Stimulated activated CD4-positive, alpha-beta T cell treated with anti-CD3 and anti-CD28 coated beads, Interleukin-2, amount 100 ng/mL, for 48 hours (primary cell): ENCODE measurements around the gene SLC12A8.

Experiments used
- DNase-seq, 2 donors: peaks; one replicate each; pipeline ENCODE4 v3.0.0-alpha.2; 2020

SLC12A8 gene

DNA sequence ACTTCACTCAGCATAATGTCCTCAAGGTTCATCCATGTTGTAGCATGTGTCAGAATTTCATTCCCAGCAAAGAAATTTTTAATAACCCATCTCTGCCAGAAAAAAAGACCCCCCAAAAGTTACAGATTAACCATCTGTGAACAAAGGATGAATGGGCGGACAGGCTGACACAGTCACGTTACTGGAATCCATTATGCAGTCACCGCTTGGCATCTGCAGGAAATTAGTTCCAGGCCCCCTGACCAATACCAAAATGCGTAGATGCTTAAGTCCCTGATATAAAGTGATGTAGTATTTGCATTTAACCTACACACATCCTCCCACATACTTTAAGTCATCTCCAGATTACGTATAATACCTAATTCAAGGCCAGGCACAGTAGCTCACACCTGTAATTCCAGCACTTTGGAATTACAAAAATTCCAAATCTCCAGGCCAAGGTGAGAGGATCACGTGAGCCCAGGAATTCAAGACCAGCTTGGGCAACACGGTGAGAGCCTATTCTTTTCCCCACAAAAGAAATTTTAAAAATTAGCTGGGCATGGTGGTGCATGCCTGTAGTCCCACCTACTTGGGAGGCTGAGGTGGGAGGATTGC is 1.5 kb upstream of the SLC12A8 start:
- no peak for DNase-seq

DNA sequence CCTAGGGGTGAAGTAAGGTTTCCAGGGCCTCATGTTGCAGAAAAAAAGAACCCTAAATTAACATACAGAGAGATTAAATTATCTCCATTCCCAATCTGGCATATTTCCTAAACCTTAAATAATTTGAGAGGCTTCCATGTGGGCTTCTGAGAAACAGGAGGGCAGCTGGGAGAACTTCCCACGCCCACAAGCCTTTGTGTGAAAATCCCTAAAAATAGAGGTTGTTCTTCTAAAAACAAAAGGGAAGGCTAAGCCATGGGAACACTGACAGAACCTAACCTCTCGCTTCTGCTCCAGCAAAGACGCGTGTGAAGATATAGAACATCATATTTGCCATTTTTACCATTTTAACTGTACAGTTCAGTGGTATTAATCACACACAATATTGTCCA is 812 bp upstream of the SLC12A8 start:
- DNase-seq, result no peak

DNA sequence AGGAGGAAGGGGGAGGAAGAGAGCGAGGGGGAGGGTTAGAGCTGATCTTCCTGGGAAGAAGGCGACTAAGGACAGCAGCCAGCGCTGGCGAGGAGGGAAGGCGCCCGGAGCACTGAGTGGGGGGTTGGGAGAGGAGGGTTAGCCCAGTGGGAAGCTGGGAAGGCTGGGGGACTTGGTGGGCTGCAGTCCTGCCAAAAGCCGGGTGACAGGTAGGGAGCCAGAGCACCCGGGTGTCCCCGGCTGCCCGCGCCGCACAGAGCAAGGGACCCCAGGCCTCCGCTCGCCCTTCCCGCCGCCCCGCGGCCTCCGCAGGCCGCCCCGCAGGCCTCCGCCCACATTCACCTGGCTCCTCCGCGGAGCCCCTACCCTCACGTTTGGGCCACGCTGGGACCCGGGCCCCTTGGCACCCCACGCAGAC is 448 bp downstream of the SLC12A8 start:
- no peak for DNase-seq

DNA sequence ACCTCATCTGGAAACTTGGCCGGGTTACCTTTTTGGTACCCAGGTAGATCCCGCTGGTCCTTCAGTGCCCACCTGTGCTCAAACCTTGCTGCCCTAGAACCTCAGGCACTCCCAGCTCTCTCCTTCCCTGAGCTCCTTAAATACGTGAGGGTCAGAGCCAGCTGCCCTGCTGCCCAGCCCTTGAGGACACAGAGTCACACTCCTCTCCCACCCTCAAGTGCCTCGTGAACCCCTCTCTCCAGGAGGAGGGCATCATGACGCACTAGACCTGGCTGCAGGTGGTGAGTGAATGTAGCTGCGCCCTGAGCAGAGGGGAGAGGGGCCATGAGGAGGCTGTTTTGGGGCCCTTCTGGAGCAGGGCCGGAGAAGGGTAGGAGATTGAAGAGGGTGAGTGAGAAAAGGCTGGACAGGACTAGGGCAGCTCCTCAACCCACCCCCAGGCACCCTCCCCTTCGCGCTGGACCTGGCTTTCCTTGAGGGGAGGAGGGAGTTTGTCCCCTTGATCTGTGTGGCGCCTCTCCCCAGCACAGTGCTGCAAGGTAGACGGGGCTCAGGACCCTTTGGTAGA is 941 bp downstream of the SLC12A8 start:
- DNase-seq, result no peak

DNA sequence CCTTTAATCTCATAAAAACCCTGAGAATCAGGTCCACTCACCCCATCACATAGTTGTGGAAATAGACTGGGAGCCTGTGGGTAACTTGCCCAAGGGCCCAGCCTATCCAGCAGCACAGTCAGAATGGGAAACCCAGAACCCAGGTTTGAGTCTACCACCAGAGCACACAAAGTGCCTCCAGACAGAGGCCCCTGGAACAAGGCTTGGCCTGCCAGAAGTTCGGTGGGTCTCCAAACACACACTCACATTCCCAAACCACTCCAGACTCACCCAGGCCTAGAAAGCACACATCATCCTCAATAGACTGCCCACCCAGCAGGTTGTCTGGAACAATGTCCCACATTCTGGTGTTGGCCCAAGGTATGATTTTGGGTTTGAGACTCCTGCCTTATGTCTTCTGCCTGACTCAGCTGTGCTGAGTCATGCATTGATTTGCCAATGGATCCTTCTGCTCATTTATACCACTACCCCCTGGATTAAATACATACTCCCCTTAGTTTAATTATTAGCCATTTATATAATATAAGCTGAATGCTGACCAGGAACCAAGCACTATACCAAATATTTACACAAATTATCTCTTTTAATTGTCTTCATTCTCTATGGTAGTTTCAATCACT is 4.5 kb downstream of the SLC12A8 start:
- DNase-seq, result no peak

DNA sequence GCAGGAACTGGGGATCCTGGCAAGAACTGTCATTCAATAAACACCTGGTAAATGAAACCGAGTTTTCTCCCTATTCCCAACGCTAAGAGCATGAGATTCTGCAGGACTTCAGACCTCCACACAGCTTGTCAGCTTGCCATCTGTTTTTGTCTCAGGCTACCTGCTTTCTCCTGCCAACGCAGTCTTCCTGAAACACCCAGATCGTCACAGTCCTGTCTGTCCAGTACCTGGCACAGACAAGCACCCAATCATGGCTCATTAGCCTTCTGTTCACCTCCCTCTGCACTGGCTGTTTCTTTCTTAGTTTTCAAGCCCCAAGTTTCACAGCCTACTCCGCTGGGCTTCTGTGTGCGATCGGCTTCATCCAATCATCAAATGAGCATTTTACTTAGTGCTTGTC is 5.0 kb downstream of the SLC12A8 start:
- no peak for DNase-seq

DNA sequence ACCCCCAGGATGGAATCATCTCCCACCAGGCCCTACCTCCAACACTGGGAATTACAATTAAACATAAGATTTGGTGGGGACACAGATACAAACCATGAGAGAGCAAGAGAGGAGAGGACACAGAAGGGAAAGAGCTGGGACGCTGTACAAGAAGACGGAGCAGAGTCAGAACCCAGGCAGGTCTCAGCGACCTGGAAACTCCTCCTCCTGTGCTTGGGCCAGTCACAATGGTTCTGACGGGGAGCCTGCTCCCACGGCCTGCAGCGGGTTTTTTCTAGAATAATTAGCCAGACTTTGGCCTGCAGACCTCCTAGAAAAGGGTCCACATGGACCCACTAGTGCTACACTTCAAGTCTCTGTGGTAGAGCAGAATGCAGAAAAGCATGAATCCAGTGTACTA is 5.6 kb downstream of the SLC12A8 start:
- no peak for DNase-seq

DNA sequence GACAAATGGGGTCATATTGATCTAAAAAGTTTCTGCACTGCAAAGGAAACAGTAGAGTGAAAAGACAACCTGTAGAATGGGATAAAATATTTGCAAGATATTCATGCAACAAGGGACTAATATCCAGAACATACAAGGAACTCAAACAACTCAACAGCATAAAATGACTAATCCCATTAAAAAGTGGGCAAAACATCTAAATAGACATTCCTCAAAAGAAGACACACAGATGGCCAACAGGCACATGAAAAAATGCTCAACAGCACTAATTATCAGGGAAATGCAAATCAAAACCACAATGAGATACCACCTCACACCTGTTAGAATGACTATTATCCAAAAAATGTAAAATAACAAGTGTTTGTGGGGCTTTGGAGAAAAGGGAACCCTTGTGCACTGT is 8.8 kb downstream of the SLC12A8 start:
- no peak for DNase-seq

DNA sequence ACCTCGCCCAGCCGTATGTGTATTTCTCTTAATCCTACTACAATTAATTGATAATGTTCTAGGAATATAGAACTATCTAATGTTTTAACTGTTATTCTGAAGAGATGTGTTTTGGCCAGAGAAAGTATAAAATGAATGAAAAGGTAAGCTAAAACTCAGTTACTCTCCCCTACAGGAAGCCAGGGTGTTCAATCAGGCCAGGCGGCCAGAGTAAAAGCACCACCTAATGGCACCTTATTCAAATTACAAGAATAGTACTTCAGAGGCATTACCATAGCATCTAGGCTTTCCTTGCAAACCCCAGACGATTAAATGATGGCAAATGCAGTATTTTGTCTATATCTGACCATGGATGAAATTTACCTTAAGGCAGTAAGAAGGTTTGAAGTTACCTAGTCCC is 10.4 kb downstream of the SLC12A8 start:
- DNase-seq, result no peak

DNA sequence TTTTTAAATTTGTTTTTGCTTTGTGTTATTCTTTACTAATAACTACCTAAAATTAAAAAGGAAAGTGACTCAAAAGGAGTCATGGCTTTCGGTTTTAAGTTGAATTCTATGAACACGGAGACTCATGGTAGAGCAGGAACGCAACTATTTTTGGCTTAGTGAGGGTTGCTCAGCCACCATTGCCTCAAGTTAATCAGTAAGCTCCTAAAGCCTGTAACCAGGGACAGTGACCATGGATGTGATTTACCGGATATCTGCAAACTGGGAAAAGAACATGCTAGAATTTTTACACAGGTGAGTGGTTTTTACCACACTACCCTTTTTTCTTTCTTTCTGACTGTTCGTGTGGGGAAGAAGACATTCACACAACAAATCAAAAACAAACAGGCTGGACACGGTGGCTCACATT is 11.8 kb downstream of the SLC12A8 start:
- DNase-seq, result no peak

DNA sequence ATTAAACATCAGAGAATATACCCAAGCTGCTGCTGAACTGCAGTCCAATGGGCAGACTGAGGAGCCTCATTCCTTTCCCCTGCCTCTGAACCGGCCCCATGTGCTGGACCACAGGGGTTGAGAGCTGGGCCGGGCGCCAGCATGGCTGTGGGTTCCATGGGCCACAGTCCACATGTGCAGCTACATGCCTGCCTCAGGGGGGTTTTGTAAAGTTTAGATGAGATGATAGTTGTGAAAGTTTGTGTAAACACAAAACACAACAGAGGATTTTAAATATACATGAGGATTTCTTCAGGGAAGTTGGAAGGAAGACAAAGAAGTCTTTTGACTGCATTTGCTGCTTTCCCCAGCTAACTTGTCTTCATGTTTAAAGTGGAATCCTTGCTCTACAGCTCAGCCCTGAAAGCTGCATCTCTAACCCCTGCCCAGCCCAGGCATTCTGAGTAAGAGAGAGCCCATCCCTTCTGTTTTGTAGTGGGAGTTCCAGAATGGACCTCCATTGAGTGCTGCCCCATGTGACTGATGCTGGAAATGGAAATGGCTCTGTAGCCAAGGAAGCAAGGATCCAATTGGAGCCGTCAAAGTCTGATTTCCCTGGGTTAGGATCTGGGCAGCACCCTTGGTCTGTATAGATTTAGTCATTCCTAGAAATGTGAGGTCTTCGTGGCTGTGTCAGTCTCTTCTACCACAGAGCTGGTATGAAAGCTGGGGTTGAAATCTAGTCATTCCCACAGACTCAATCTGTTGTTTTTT is 17.5 kb downstream of the SLC12A8 start:
- no peak for DNase-seq

DNA sequence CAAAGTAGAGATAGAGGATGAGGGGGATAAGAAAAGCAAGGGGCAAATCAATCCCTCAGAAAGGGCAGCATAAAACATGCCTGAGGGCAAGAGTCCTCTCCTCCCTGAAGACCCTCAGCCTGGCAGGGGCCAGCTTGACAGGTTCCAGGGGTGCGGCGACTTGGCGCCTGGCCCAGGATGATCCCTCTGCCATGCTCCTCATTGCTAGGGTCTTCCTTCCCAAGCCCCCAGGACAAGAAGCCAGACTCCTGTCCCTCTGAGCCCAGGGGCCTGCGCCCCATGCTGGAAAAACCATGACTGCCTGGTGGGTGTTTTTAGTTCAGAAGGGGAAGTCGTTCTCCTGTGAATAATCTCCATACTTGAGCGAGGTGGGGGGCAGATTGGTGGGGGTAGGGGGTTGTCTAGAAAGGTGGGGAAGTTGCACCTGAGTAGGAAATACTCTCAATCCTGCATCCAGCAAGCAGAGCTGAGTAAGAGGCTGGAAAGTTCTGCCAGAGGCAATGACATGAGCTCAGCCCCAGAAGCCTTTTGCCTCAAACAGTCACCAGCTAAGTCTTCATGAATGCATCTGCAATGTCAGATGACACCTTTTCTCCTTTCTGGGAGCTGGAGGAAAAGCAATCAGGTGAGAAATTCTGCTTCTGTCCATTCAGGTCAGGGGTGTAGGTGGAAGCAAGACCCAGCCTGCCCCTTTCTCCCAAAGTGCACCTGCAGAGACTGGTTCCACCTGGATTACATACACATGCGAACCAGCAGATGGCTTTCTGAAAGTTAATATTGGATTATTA is 18.3 kb downstream of the SLC12A8 start:
- no peak for DNase-seq

DNA sequence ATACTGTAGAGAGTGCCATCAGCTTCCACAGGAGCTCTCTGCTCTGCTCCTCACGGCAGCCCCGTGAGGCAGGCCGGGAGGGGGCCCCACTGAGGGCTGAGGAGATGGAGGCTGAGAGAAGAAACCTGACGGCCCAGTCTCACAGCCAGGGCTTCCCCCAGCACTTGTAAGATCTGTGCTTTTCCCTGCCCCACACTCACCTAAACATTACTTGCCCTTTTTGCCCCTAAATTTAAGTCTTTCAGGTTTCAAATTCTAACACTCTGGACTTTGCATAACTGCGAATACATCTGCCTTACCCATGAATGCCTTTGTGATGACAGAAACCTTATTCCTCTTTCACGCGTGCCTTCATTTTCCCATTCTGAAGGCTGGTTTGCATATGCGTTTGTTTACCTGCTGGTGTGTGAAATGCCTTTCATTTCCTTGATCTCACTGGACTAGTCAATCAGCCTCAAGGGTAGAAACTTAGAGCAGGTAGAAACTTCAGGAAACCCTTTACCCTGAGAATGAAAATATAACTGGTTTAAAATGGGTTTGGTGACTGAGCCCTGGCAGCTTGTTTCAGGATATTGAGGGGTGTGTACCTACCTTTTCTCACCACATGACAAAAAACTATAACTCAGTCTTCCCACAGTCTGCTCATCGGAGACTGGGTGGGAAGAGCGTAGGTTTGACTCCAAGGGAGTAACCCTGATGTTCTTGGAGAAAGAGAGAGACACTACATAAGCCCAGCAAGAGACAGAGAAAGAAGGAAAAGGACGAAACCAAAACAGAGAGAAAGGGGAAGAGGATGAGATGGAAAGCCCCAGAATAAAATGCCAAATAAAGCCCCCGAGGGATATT is 20.1 kb downstream of the SLC12A8 start:
- no peak for DNase-seq

DNA sequence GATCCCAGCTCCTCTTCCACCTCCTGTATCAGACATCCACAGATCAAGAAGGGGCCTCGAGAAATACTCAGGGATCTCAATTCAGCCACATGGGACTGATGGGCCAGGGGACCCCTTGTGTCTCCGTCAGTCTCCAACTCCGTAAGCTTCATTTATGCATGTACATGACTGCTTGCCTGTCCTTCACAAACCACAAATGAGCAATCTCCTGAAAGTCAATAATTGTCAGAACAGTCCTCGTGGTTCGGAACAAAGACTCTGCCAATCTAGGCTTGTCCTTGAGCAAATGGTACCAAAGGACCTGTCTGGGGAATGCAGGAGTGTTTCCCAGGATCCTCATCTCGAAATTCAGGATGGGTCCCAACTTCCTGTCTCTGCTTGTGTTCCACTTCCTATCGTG is 20.8 kb downstream of the SLC12A8 start:
- no peak for DNase-seq

DNA sequence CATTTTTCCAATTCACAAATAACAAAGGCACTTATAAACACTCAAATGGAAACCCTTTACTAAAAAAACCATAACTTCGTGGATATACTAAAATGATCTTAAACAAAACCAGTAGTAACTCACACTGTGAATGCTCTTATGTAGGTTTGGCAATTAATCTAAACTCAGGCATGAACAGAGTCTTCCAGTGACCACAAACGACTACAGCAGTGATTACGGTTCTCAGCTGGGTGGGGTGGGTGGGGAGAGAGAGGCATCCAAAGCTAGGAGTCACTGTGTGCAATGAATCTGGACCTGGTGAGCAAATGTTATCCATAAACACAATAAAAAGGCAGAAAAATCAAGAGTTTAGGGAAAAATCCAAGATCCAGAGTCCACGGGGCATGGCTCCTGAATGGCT is 21.3 kb downstream of the SLC12A8 start:
- DNase-seq, result no peak

DNA sequence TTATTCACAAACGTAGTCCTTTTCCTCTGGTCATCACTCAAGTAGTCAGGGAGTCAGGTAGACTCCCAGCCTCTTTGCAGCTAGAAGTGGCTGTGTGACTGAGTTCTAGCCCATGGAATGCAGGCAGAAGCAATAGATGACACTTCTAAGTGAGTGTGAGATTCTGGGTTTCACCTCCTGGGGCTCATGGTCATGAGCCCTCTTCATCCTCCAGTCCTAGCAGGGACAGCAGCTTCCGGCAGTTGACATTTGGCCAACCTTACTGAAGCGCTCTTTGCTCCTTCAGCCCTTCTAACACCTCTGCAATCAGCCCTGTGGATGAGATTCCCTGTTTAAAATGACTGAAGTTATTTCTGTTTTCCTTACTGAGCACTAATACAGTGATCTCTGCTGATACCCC is 21.8 kb downstream of the SLC12A8 start:
- no peak for DNase-seq

DNA sequence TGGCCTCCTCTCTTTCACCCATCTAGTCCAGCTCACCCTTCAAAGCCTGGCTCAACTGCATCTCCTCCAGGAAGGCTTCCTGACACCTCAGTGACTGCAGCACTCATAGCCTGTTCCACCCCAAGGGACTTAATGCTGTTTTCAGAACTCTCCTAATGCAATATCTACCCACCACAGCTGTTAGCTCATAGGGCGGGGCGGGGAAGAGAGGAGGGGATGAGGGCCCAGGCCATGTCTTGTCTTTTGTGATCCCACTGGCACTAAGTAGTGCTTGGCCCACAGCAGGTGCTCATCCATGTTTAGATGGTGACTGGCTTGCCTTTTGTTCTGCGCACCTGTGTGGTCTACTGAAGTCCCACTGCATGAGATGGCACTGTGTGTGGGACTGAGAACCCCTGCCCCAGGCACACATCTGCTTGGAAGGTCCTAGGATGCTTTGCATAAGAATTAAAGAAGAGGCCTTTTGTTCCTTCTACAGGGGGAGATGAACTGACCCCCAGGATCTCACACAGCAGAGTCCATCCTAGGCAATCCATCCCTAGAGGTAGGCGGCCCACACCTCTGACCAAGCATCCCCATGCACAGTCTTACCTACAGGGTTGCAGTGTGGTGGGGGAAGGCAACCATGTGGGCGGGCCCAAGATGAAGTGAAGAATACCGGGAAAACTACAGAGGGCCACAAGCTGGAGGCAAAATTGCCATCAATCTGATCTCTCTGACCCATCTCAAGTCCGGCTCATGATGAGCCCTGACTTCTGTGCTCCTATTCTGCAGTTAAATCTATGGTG is 23.0 kb downstream of the SLC12A8 start:
- no peak for DNase-seq

DNA sequence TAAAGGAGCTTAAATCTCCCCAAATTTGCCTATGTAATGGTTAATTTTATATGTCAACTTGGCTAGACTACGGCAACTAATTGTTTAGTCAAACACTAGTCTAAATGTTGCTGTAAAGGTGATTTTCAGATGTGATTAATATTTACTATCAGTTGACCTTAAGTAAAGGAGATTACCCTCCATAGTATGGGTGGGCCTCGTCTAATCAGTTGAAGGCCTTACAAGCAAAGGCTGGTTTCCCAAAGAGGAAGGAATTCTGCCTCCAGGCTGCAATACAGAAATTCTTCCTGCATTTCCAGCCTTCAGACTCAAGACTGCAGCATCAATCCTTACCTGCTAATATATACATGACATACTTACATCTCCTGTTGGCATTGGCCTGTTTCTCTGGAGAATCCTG is 23.6 kb downstream of the SLC12A8 start:
- no peak for DNase-seq

DNA sequence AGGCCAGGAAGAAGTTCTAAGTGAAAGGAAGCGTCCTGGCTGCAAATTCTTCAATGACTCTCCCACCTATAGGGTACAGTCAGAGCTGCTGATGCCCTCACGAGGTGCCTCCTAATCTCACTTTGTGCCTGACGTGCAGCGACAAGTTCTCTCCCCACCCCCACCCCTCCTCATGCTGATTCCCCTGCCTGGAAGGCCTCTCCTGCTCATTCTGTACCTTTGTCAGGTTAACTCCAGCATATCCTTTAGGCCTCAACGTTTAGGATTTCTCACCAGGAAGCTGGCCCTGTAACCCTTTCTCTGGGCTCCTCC is 25.0 kb downstream of the SLC12A8 start:
- no peak for DNase-seq

DNA sequence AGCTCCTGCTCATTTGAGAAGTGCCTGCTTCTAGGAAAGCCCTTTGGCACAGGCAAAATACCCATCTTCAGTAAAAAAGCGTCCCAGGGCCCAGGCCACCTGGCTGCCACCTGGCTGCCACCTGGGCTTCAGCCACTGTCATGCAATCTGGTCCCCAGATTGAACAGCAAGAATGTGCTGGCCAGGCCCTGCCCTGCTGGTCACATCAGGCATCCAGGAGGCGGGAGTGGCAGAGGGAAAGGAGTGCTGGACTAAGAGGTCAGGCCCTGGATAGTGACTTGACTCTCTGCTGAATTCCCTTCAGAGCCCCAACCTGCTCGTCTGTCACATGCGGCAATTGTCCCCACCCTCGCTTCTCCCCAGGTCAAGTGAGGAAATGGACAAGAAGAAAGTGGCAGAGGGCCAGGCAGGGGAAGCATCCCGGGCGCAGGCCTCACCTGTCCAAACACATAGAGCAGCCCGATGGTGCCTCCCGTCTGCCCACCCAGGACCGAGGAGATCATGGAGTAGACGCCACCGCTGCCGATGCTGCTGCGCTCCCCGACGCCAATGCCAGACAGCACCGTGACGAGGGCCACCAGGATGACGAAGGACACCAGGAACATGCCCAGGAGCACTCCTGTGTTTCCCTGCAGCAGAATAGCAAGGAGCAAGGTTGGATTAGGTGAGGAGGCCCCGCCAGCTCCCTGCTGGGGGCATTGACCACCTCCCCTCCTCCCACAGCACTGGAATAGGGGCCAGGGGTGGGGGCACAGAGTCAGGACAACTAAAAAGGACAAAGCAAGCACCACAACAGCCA is 25.5 kb downstream of the SLC12A8 start:
- DNase-seq, result no peak

DNA sequence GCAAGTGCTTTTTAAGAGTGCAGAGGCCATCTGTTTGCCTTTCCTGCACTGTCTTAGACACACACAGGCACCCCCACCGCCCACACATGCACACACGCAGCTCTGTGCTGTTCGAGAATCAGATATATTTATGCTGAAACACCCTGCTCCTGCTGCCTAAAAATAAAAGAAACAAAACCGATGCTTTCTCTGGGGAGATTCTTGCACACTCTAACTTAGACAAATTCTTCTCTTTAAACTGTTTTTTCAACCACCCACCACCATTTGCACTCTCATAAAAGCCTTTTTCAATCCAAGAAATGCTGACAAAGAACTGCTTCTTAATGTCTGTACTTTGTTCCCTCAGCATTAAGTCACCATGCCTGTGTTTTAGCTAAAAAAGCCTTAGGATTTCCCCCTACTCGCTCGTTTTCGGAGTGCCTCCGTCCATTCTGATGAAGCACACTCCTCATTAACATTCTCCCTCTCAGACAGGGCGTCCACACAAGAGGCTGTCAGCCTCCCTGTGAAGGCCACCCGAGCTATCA is 26.2 kb downstream of the SLC12A8 start:
- DNase-seq, result no peak
